Dermis microvascular lymphatic vessel endothelial cell (primary cell): ENCODE data around the gene QRICH2. TPM values are rescaled to one million over a fixed set of nuclear protein-coding genes. Genes with fewer than 3 reads are reported as not detected.
"Not testable (repeated sequence)": the region's sequence is repeated elsewhere in the genome, so short reads cannot be mapped to it uniquely, and the experiment has no call there.

Source experiments
- DNase-seq, 2 donors: peaks; one replicate each; pipeline versions ENCODE4 v3.0.0 to v3.0.0-alpha.2; 2010; ENCODE audit warnings: low read depth in 2 of 2
- total RNA-seq: library from RNA; depleted of rRNA; stranded (reverse); fragments of >200 nt; gene quantifications from 2 replicates; pipeline ENCODE4 v1.2.1, GENCODE V29; 2014

Gene QRICH2
- total RNA-seq, 1 donor from 2014 or later: 5.6 TPM

GRCh38 chr17:76267581-76268001, 40.5 kb downstream of the QRICH2 start:
- DNase-seq: not testable (repeated sequence)

GRCh38 chr17:76267051-76267576, 41.0 kb downstream of the QRICH2 start:
- no peak for DNase-seq

DNA sequence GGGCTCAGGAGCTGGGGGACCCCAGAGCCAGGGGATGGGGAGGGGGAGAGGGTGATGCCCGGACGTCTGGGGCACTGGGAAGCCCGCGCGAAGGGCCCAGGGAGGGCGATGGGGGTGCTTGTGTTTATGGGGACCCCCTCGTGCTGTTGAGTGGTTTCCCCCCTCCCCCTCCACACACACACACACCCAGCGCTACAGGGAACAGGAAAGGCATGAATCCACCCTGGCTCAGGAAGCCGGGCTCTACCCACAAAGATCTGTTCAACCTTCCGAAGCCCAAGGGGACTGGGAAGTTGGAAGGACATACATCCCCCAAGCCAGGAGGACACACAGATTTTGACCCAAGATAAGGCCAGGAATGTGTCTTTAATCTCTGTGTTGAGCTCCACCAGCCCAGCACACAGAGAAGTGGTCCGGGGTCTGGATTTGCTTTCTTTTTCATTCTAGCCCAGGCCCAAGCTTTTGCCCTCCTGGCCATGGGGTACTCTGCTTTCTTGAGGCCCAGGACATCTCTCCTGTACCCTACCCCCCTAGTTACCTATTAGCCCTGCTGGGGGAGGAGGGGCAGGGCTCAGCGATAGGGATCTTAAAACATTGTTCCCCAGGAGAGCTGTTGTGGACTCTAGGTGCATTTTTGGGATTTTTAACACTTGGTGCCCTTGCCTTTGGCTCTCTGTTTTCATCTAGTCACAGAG, 41.7 kb downstream of the QRICH2 start:
- peak in 1 of 2 donors; percentile 66 for DNase-seq

GRCh38 chr17:76265624-76266243, 42.3 kb downstream of the QRICH2 start:
- DNase-seq: peak in 1 of 2 donors; percentile 51

- peak; percentile 96 to 100 for DNase-seq
Measured at GRCh38 chr17:76264755-76265623, 43.1 kb downstream of the QRICH2 start, which contains the start of gene UBALD2. UBALD2 (plus strand) TSS chr17:76265348; CDS start chr17:76265506, 158 bp downstream.

DNA sequence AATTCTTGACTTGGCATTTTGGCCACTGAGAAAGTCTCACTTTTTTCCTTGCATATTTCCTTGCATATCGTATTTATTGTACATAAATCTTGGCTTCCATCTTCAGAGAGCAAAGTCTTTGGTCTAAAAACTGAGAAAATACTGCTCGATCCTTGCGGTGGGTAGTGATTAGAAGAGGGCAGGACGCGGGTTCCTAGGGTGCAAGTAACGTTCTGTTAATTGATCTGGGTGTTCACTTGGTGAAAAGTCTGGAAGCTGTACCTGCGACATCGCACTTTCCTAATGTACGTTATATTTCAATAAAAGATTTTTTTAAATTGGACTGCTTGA, 43.7 kb downstream of the QRICH2 start:
- DNase-seq: no peak

- no peak for DNase-seq
Measured at GRCh38 chr17:76263896-76264295, 44.2 kb downstream of the QRICH2 start.

DNA sequence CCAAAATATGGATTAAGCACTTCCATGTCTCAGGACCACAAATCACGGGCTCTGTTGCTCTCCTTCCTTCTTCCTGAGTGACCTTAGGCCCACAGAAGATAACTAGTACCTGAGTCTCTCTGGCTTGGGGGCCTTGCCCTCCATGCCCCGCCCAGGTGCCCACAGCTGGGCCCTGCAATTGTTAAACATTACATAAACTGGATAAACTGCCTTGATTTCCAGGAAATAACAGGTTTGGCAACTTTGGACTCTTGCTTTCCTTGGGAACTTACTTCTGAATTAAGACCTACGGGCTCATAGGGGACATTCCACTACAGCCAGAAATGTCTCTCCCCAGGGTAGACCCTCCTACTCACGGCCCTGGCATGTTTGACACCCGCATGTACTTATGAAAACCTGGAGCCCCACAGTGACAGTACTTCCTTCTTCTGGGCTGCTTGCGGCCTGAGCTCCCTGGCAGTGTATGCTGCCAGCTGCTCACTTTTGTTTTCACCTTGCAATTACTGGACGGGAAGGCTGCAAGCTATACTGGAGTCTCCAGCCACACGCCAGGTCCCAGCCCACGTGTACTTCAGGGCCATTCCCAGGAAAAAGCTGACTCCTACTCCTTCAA, 45.2 kb downstream of the QRICH2 start:
- peak in 1 of 2 donors; percentile 65 for DNase-seq

- DNase-seq: peak in 1 of 2 donors; percentile 96
Measured at GRCh38 chr17:76261421-76262215, 46.5 kb downstream of the QRICH2 start.

GRCh38 chr17:76260669-76261068, 47.4 kb downstream of the QRICH2 start:
- no peak for DNase-seq

DNA sequence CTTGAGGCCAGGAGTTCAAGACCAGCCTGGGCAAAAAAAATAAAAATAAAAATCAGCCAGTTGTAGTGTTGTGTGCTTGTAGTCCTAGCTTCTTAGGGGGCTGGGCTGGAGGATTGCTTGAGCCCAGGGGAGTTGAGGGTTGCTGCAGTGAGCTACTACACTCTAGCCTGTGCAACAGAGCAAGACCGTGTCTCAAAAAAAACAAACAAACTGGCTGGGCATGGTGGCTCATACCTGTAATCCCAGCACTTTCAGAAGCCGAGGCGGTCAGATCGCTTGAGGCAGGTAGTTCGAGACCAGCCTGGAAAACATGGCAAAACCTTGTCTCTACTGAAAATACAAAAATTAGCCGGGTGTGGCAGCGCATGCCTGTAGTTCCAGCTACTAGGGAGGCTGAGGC, 47.9 kb downstream of the QRICH2 start:
- DNase-seq: no peak

GRCh38 chr17:76256430-76257050, 51.5 kb downstream of the QRICH2 start:
- DNase-seq: not testable (repeated sequence)

DNA sequence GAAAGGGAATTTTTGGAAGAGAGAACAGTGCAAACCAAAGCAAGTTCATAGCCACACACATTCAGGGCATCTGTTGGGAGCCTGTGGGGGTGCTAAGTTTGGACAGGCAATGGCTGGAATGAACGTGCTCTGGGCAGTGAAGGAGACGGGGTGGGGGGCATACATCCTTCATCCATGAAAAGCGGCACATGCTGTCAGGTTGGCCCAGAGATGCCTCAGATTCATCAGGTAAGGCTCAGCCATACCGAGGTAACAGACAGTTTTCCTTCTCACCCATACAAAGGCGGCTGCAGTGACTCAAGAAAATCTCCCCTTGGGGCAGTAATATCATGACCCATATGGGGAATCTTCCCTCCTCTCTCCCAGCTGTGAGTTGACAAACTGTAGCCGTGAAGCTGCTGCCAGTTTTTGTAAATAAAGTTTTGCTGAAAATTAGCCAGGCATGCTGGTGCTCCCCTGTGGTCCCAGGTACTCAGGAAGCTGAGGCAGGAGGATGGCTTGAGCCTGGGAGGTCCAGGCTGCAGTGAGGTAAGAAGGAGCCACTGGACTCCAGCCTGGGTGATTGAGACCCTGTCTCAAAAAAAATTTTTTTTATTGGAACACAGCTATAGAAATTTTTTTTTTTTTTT, 52.2 kb downstream of the QRICH2 start:
- no peak for DNase-seq

GRCh38 chr17:76254275-76254674, 53.8 kb downstream of the QRICH2 start:
- no peak for DNase-seq

GRCh38 chr17:76253841-76254240, 54.2 kb downstream of the QRICH2 start:
- no peak for DNase-seq

DNA sequence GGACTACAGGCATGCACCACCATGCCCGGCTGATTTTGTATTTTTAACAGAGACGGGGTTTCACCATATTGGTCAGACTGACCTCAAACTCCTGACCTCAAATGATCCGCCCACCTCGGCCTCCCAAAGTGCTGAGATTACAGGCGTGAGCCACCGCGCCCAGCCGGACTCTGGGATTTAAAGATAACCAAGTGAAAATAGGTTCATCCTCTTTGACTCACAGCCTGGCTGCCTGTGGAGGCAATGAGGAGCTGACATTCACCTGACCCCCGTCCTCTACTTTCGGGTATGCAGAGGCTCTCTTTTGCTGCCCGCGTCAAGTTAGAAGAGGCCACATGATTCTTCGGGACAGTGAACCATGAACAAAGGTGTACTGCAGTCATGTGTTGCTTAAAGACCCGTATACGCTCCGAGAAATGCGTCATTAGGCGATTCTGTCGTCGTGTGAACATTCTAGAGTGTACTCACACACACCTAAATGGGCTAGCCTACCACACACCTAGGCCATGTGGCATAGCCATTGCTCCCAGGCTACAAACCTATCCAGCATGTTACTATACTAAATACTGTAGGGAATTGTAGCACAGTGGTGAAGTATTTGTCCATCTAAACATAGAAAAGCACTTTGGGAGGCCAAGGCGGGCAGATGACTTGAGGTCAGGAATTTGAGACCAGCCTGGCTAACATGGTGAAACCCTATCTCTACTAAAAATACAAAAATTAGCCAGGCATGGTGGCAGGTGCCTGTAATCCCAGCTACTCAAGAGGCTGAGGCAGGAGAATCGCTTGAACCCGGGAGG, 54.9 kb downstream of the QRICH2 start:
- not testable (repeated sequence) for DNase-seq

- peak; percentile 55 to 81 for DNase-seq
Measured at GRCh38 chr17:76252040-76252954, 55.8 kb downstream of the QRICH2 start.
